Measurements from ENCODE around the gene ALDH1A1.

ALDH1A1 gene

DNA sequence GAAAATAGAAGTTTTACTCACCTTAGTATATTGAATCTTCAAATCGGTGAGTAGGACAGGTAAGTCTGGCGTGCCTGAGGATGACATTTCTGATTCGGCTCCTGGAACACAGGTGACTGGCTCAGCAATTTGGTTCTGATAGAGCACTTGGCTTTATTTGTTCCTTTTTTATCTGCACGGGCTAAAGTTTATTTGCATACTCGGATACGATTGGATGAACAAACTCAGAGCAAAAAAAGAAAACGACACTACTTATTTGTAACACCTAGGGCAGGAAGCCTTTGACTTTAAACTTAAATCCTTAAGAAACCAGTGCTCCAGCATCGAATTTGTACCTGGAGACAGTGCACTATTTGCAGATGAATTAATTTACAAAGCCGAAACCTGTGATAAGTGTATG, at the start of gene ALDH1A1:
Gene ALDH1A1 (minus strand): TSS at position 140 of the 400 bp plus-strand sequence. CDS start 53 bp downstream, at position 87.
- DNase-seq, result no peak

DNA sequence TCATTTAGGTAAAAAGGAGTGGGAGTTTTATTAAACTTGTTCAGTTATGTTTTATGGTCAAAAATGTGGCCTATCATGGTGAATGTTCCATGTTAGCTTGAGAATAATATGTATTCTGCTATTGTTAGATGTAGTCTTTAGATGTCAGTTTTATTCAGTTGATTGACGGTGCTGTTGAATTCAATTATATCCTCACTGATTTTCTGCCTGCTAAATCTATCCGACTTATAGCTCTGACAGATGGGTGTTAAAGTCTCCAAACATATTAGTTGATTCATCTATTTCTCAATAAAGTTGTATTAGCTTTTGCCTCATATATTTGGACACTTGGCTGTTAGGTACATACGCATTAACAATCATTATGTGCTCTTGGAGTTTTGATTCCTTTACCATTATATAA, 49.0 kb upstream of the ALDH1A1 start:
- no peak for DNase-seq

GRCh38 chr9:72998363-72998762, 45.5 kb upstream of the ALDH1A1 start:
- no peak for DNase-seq

GRCh38 chr9:72997387-72997995, 44.6 kb upstream of the ALDH1A1 start:
- DNase-seq, result no peak

- no peak for DNase-seq
Measured at GRCh38 chr9:72996684-72997314, 43.9 kb upstream of the ALDH1A1 start.

DNA sequence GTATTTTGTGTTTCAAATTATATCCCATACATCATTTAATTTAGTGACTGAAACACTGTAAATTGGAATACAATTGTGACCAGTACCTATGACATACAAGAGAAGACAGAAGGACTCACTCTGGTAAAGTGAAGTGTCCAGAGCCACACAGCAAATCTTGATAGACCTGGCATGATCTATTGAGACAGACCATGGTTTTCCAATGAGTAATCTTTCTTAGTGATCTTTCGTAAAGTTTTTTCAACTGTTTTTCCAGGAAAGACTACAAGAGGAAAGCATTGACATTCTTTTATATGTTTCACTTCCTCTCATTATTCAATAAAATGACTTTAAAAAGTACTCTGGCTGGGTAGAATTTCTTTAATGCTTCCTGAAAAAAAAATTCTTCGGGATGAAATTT, 43.3 kb upstream of the ALDH1A1 start:
- DNase-seq, result no peak

- no peak for DNase-seq
Measured at GRCh38 chr9:72995131-72996024, 42.5 kb upstream of the ALDH1A1 start.

DNA sequence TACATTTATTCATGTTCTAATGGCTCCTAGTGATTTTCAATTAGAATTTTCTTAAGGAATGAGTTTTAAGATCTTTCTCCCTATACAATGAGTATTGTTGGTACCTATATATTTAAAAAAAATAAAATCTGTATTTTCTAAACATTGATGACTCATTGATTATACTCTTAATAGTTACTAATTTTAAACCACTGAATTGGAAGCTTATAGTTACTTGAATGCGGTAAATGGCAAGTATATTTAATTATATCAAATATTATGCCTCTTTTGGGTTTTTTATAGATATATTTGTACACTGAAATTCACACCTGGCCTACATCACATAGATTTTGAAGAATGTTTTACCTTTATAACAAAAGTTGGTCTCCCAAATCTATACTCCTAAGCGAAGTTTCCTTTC, 38.9 kb upstream of the ALDH1A1 start:
- no peak for DNase-seq

- DNase-seq, result no peak
Measured at GRCh38 chr9:72990397-72991182, 37.7 kb upstream of the ALDH1A1 start.

DNA sequence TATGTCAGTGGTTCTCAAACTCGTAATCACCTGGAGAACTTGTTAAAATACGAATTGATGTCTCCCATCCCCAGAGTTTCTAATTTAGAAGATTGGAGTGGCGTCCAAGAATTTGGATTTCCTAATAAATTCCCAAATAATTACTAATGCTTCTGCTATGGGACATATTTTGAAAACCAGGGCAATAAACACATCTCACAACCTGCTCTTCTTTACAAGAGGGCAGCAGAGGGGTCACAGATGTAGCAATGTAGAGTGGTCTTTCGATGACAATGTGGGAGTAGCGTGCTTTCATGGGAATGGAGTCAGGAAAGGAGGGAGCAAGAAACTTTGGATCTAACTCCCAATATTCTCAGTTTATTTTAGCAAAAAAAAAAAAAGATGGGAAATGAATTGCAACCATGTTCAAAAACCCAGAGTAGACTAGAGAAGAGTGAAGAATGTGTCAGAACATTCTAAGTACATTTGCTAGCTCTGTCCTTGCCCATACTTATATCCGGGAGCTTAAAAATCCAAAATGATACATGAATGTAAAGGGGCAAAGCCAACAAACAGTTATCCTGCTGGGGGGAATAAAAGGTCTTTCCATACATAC, 33.8 kb upstream of the ALDH1A1 start:
- no peak for DNase-seq

DNA sequence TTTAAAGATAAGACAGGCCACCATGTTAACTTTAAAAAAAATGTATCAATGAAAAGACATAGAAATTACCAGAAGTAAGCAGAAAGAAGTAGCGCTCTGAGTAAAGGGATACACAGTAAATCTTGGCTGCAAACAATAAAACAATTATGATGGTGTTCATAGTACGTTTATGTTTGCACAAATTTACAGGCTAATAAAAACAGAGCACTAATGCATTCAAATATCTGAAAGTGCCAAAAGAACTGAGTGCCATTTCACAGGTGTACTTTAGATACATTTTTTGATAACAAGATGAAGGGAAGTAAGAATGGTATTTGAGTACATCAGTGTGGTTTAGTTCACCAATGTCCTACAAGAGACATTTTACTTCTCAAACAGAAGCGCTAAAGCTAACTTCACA, 32.9 kb upstream of the ALDH1A1 start:
- DNase-seq, result no peak

DNA sequence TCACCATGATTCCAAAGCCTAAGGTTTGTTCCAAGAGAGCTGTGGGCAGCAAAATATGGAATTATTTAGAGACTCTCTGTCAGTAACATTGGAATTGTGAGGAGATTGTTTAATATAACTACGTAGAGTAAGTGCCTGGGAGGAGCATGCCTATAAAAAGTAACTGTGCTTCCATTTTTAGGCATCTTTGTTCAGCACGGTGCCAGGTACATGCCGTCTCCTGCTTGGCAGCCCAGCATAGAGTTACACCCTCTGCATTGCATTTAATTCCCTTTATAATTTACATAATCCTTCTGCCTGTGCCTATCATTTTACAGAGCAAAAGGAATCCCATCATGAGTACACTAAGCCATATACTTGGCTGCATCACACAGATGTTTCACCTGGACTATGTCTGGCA, 32.1 kb upstream of the ALDH1A1 start:
- DNase-seq, result no peak

DNA sequence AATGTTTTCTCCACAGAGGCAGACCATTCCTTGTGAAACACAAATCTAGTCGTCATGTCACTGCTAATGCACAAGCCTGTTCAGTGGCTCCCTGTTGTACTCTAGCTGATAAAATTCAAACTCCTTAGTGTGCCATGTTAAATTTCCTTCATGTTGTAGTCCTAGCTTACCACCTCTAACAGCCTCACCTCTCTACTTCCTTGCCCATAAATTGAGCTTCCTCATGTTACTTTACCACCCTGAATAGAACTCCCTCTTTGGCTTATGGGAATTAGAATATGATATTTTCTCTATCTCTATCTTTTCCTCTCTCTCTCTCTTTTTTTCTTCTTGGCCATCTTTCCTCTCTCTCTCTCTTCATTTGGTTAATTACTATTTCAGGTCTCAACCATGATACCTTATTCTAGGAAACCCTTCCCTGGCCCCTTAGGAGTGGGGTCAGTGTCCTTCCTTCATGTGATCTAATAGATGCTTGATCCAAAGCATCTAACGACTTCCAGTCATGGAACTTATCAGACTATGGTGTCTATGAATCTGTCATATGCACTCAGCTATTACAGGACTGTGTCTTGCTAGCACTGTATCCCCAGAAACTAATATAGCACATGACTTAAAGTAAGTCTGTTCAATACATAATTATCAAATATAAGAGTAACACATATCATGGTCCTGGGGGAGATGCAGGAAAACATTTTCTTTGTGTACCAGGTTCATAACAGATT, 31.5 kb upstream of the ALDH1A1 start:
- no peak for DNase-seq

- DNase-seq, result no peak
Measured at GRCh38 chr9:72983512-72984225, 30.8 kb upstream of the ALDH1A1 start.

- DNase-seq, result no peak
Measured at GRCh38 chr9:72983056-72983455, 30.2 kb upstream of the ALDH1A1 start.

GRCh38 chr9:72982146-72982799, 29.4 kb upstream of the ALDH1A1 start:
- no peak for DNase-seq

DNA sequence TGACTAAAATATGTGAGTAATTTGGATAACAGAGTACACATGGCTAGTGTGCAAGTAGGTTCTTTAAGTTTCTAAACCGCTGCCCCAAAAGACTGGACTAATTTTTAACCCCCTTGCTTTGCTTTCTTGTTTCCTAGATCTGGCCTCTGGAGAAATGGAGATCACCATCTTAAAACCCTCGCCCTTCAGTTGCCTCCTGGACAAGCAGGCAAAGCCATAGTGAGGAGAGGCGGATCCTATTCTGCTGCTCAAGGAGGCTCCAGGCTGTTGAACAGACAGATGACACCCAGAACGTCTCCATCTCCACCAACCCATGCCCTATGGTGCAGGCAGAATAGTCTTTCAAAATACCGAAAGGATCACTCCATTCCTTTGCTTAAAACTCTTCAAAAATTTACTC, 28.6 kb upstream of the ALDH1A1 start:
- DNase-seq, result no peak

GRCh38 chr9:72980600-72981265, 27.9 kb upstream of the ALDH1A1 start:
- no peak for DNase-seq

DNA sequence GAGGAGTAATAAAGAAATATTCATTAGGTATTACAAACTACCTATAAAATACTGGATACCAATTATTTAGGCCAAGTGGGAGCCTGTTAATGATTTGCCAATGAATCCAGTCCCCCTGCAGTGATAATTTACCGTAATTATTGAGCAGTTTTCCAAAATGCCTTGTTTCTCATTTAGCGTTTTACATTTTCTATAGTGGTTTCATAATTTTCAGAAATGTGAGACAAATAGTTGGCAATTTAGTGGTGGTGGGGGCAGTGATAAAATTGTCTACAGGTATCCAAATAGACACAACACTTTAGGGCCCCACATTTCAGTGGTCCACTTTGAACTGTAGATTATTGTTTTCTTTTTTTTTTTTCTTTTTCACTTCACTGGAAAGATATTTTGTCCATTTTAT, 27.3 kb upstream of the ALDH1A1 start:
- DNase-seq, result no peak

DNA sequence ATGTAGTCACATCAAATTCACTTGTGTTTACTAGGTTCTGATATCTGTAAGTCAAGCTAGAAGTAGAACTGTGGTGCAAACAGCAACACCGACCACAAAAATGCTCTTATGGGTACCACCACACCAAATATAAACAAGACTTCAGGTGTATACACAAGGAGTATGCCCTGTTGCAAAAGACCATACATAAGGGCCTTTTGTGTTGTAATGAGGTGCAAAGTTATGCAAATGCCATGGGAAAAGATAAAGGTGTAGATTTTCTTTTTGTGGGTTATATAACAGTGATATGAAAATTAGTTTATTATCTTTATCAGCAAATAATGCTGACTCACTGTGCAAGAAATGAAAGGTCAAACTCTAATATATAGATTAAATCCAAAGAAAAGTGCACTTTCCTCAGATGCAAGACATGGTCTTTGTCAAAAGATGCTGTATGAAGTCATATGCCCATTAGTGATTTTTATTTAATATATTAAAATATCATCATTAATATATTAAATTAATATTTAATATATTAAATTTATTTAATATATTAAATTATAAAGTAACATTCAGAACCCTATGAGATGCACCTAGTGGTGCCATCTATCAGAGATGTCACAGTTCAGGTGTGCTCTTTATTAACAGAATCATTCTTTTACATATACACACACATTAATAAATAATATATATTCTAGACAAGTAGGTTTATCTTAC, 26.7 kb upstream of the ALDH1A1 start:
- no peak for DNase-seq
